ENCODE results near the gene RIF1. TPM values are rescaled to one million over a fixed set of nuclear protein-coding genes. Genes with fewer than 3 reads are reported as not detected.

The RIF1 gene
- total RNA-seq, 4 donors from 2014 or later: 29.3 to 49.7 (median 41.9) TPM

GRCh38 chr2:151470556-151470955 lies 60.9 kb downstream of the RIF1 start:
- ATAC-seq (ENCODE audit: low FRiP score): no peak
- DNase-seq (ENCODE audit: low spot score): no peak
- no peak for TF ChIP-seq CTCF (IDR thresholded peaks at IDR 0.05)

DNA sequence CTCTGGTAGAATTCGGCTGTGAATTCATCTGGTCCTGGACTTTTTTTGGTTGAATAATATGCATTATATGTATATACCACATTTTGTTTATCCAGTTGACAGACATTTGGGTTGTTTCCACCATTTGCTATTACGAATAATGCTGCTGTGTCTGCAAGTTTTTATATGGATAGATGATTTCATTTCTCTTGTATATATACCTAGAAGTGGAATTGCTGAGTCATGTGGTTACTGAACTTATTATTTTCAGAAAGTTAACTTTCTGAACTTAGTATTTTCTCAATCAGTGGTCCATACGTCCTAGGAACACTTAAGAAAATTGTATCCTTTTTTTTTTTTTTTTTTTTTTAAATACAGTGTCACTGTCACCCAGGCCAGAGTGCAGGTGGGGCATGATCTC lies 63.3 kb downstream of the RIF1 start:
- TF ChIP-seq CTCF (IDR thresholded peaks at IDR 0.05): no peak
- DNase-seq (ENCODE audit: low spot score): no peak
- no peak for ATAC-seq (ENCODE audit: low FRiP score)

- ATAC-seq (ENCODE audit: low FRiP score) (no peak), DNase-seq (ENCODE audit: low spot score) (no peak)
- no peak for TF ChIP-seq CTCF (IDR thresholded peaks at IDR 0.05)
These were observed 65.4 kb downstream of the RIF1 start for GRCh38 chr2:151475071-151475470.

DNA sequence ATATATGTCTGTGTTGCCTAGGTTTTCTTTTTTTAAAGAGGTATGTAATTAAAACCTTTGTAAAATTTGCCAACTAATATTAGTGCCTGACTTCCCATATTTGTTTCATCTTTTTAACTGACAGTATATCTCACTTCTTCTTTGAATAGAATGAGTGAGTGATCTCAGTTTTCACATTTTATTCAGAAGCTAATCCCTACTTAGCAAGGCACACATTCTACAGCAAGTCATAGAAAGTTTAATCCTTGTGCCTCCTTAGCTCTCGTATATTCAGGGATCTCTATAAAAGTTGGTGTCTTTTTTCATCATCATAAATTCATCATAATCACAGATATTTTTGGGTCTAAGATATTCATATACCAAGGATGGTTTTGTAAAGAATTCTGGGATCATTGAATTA lies 66.6 kb downstream of the RIF1 start:
- no peak for TF ChIP-seq CTCF (IDR thresholded peaks at IDR 0.05)
- no peak for ATAC-seq (ENCODE audit: low FRiP score)
- no peak for DNase-seq (ENCODE audit: low spot score)

DNA sequence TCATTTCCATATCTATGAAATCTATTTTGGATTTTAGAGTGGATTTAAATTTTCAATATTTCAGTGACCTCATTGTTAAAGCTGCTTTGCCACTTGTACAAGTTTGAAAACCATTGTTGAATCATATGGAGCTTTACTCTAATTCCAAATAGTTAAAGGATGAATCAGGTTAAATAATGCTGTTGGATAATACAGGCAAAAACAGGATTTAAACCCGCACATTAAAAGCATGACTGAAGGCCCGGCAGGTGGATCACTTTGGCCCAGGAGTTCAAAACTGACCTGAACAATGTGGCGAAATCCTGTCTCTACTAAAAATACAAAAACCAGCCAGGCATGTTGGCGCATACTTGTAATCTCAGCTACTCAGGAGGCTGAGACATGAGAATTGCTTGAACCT lies 68.3 kb downstream of the RIF1 start:
- ATAC-seq (ENCODE audit: low FRiP score) (no peak), DNase-seq (ENCODE audit: low spot score) (no peak)
- no peak for TF ChIP-seq CTCF (IDR thresholded peaks at IDR 0.05)

DNA sequence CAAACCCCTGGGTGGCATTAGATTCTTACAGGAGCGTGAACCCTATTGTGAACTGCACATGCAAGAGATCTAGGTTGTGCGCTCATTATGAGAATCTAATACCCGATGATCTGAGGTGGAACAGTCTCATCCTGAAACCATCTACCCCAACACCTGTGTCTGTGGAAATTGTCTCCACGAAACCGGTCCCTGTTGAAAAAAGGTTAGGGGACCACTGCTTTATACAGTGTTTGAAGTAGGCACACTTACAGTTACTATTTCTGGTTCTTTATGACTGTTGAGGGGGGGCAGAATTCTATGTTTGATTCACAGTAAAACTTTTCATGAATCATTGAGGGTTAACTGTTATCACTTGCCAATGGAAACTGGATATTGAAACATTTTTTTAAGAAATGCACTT lies 72.0 kb downstream of the RIF1 start:
- TF ChIP-seq CTCF (IDR thresholded peaks at IDR 0.05): no peak
- no peak for ATAC-seq (ENCODE audit: low FRiP score)
- DNase-seq (ENCODE audit: low spot score): no peak

DNA sequence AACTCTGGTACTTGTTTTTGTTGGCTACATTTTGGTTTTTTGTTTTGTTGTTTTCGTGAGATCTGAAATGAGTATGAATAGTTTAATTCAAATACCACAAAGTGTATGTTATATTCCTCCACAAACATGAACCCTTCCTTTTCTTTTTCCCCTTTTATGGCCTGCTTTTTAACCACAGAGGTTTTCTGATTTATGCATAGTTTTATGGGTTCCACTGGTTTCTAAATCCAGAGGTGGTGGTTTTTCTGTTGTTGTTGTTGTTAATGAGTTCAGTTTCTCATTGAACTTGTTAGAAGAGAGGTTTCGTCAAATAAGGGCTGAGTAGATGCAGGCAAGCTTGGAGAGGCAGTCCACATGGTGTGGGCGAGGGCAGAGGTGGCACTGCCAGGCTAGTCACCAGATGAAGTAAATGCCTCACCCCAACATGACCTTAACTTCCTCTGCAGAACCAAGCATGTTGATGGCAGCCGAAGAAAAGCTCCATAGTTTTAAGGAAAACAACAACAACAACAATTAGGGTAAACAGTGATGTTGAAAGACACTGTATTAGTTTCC lies 72.5 kb downstream of the RIF1 start:
- ATAC-seq (ENCODE audit: low FRiP score) (no peak), DNase-seq (ENCODE audit: low spot score) (no peak)
- no peak for TF ChIP-seq CTCF (IDR thresholded peaks at IDR 0.05)

All from omental fat pad (tissue), 4 donors.